Small intestine (tissue), 7 donors: ENCODE data around the gene HES4. TPM values are rescaled to one million over a fixed set of nuclear protein-coding genes. Genes with fewer than 3 reads are reported as not detected.

Source experiments
- DNase-seq, 2 donors: peaks; one replicate each; pipeline versions ENCODE4 v3.0.0 to v3.0.0-alpha.2; 2013
- FAIRE-seq: peaks from 2 replicates; lab custom pipeline; 2012; peaks lifted over from hg19 to GRCh38; lab: Jason Lieb, UNC
- H3K27ac ChIP-seq, 3 donors: one replicate each; pipeline ENCODE4 v1.5.1; 2013; ENCODE audit warnings: low read length in 2 of 3, mild to moderate bottlenecking in 2 of 3, control low read depth in 1 of 3, inconsistent platforms in 1 of 3, low read depth in 1 of 3, moderate library complexity in 1 of 3
- H3K27me3 ChIP-seq, 3 donors: one replicate each; pipeline ENCODE4 v1.6.1; 2013; ENCODE audit warnings: low read length in 3 of 3, inconsistent platforms in 1 of 3; ENCODE audit not compliant: control insufficient read depth in 3 of 3, insufficient read depth in 3 of 3
- H3K36me3 ChIP-seq, 3 donors: one replicate each; pipeline ENCODE4 v1.6.1; 2013; ENCODE audit warnings: low read length in 3 of 3, inconsistent platforms in 1 of 3, low read depth in 1 of 3, mild to moderate bottlenecking in 1 of 3, moderate library complexity in 1 of 3; ENCODE audit not compliant: control insufficient read depth in 3 of 3, insufficient read depth in 2 of 3
- H3K4me1 ChIP-seq, 3 donors: one replicate each; pipeline ENCODE4 v1.6.1; 2013; ENCODE audit warnings: low read length in 2 of 3, inconsistent platforms in 1 of 3, low read depth in 1 of 3, mild to moderate bottlenecking in 1 of 3, moderate library complexity in 1 of 3; ENCODE audit not compliant: control insufficient read depth in 3 of 3, insufficient read depth in 2 of 3
- H3K4me3 ChIP-seq, 3 donors: one replicate each; pipeline ENCODE4 v1.5.1; 2013; ENCODE audit warnings: low read length in 3 of 3, control low read depth in 1 of 3, inconsistent platforms in 1 of 3, low read depth in 1 of 3, mild to moderate bottlenecking in 1 of 3, moderate library complexity in 1 of 3
- H3K9me3 ChIP-seq, 2 donors: one replicate each; pipeline ENCODE4 v1.6.1; 2013; ENCODE audit warnings: low read depth in 1 of 2, low read length in 1 of 2; ENCODE audit not compliant: control insufficient read depth in 2 of 2, insufficient read depth in 1 of 2
- WGBS, 3 donors: extraction: QIAGEN DNeasy Blood & Tissue Kit; methylation state at CpG; one replicate each; pipeline ENCODE4 v1.1.7; 2013; 5-methylcytosine and 5-hydroxymethylcytosine counted together
- polyA plus RNA-seq, 4 donors: library from polyadenylated mRNA; stranded (reverse) in 3 of 4; unstranded in 1 of 4; fragments of 200-250 nt in 3 of 4; fragments of 120-200 nt in 1 of 4; gene quantifications; one replicate each; pipeline versions ENCODE4 v1.2.1 to v1.2.3, GENCODE V29; 2013
- donor health status: healthy with polysubstance abuse.
- donor health status: control.
- donor health status: control.
- donor health status: Bipolar disorder and iron deficiency.
- donor health status: healthy.

HES4 gene
- polyA plus RNA-seq, 4 donors, result 0.89 to 8.2 (median 5.3) TPM

GRCh38 chr1:1024149-1024770, 24.4 kb upstream of the HES4 start:
- peaks cover 0 to 71% (median 0%) of the 10 kb centered on the region in 3 donors for H3K36me3 ChIP-seq
- DNase-seq (no peak), FAIRE-seq (no peak)
- H3K4me3 ChIP-seq, result no peak overlapping the region
- H3K27me3 ChIP-seq, result no peaks in the 10 kb centered on the region
- H3K27ac ChIP-seq, result no peak overlapping the region
- WGBS, 3 donors, result 61 to 81% (median 61%) methylated on average over 8 to 9 of the region's 9 CpGs
- peaks cover 0 to 47% (median 4%) of the 10 kb centered on the region in 3 donors for H3K4me1 ChIP-seq
- no peaks in the 10 kb centered on the region for H3K9me3 ChIP-seq

GRCh38 chr1:1023700-1024099, 23.8 kb upstream of the HES4 start:
- Histone ChIP-seq H3K9me3 (no peaks in the 10 kb centered on the region), H3K36me3 (peaks cover 0 to 67% (median 0%) of the 10 kb centered on the region in 3 donors), H3K4me3 (no peak overlapping the region), H3K27ac (no peak overlapping the region), H3K27me3 (no peaks in the 10 kb centered on the region), H3K4me1 (peaks cover 0 to 52% (median 4%) of the 10 kb centered on the region in 3 donors)
- WGBS, 3 donors, result 47 to 71% (median 68%) methylated on average over 11 to 13 of the region's 13 CpGs
- DNase-seq (no peak), FAIRE-seq (no peak)

- FAIRE-seq (no peak), DNase-seq (no peak)
- H3K4me1 ChIP-seq, result peaks cover 0 to 54% (median 4%) of the 10 kb centered on the region in 3 donors
- 77 to 86% (median 84%) methylated on average over 26 to 27 of the region's 27 CpGs for WGBS, 3 donors
- H3K36me3 ChIP-seq, result peaks cover 0 to 58% (median 0%) of the 10 kb centered on the region in 3 donors
- no peaks in the 10 kb centered on the region for H3K27me3 ChIP-seq
- H3K4me3 ChIP-seq, result no peak overlapping the region
- H3K9me3 ChIP-seq, result no peaks in the 10 kb centered on the region
- no peak overlapping the region for H3K27ac ChIP-seq
These were observed 22.6 kb upstream of the HES4 start for GRCh38 chr1:1022302-1023009.

GRCh38 chr1:1021920-1022259, 22.0 kb upstream of the HES4 start:
- DNase-seq, result no peak
- peak overlapping the region in 1 of 3 donors; percentile 57 for H3K4me3 ChIP-seq
- 79 to 86% (median 82%) methylated on average over 10 of the region's 10 CpGs for WGBS, 3 donors
- H3K9me3 ChIP-seq, result no peaks in the 10 kb centered on the region
- peaks cover 0 to 52% (median 0%) of the 10 kb centered on the region in 3 donors for H3K36me3 ChIP-seq
- no peak overlapping the region for H3K27ac ChIP-seq
- H3K27me3 ChIP-seq, result no peaks in the 10 kb centered on the region
- H3K4me1 ChIP-seq, result peaks cover 0 to 52% (median 4%) of the 10 kb centered on the region in 3 donors
- FAIRE-seq, result no peak

GRCh38 chr1:1021010-1021919, 21.4 kb upstream of the HES4 start:
- FAIRE-seq (no peak), DNase-seq (peak; percentile 54 to 78)
- H3K27ac ChIP-seq, result peak overlapping the region in 1 of 3 donors; percentile 64
- H3K4me1 ChIP-seq, result peaks cover 0 to 49% (median 4%) of the 10 kb centered on the region in 3 donors
- no peaks in the 10 kb centered on the region for H3K27me3 ChIP-seq
- H3K36me3 ChIP-seq, result peaks cover 0 to 46% (median 0%) of the 10 kb centered on the region in 3 donors
- H3K9me3 ChIP-seq, result no peaks in the 10 kb centered on the region
- WGBS, 3 donors, result 14 to 26% (median 26%) methylated on average over 25 to 33 of the region's 33 CpGs
- peak overlapping the region; percentile 53 to 90 (median 57) for H3K4me3 ChIP-seq

- peak overlapping the region; percentile 53 to 90 (median 57) for H3K4me3 ChIP-seq
- no peaks in the 10 kb centered on the region for H3K9me3 ChIP-seq
- DNase-seq (peak in 1 of 2 donors; percentile 61), FAIRE-seq (no peak)
- H3K27me3 ChIP-seq, result no peaks in the 10 kb centered on the region
- peaks cover 0 to 49% (median 4%) of the 10 kb centered on the region in 3 donors for H3K4me1 ChIP-seq
- 0 to 1% (median 1%) methylated on average over 18 to 59 of the region's 59 CpGs for WGBS, 3 donors
- peaks cover 0 to 38% (median 0%) of the 10 kb centered on the region in 3 donors for H3K36me3 ChIP-seq
- H3K27ac ChIP-seq, result peak overlapping the region; percentile 62 to 75 (median 64)
These were observed 20.6 kb upstream of the HES4 start for GRCh38 chr1:1020415-1021009.

- peak; percentile 25 to 77 for DNase-seq
- Histone ChIP-seq H3K4me1 (peaks cover 0 to 46% (median 4%) of the 10 kb centered on the region in 3 donors), H3K27me3 (no peaks in the 10 kb centered on the region), H3K4me3 (peak within 1 kb of the TSS; percentile 57 to 90 (median 67)), H3K36me3 (peaks cover 0 to 34% (median 0%) of the 10 kb centered on the region in 3 donors), H3K27ac (peak within 1 kb of the TSS; percentile 64 to 75 (median 74)), H3K9me3 (no peaks in the 10 kb centered on the region)
- no peak for FAIRE-seq
- 0% methylated on average over 11 to 55 of the region's 58 CpGs for WGBS, 3 donors
These were observed 20.1 kb upstream of the HES4 start, which contains the start of gene AGRN for GRCh38 chr1:1020000-1020404. TSS of gene AGRN (plus strand) at chr1:1020120. CDS start at chr1:1020173, 53 bp downstream.
